ENCODE results near the gene CEP192. TPM values are rescaled to one million over a fixed set of nuclear protein-coding genes. Genes with fewer than 3 reads are reported as not detected.

CEP192 gene
- total RNA-seq, 4 donors from 2014 or later: 35.3 to 80.3 (median 66.6) TPM

DNA sequence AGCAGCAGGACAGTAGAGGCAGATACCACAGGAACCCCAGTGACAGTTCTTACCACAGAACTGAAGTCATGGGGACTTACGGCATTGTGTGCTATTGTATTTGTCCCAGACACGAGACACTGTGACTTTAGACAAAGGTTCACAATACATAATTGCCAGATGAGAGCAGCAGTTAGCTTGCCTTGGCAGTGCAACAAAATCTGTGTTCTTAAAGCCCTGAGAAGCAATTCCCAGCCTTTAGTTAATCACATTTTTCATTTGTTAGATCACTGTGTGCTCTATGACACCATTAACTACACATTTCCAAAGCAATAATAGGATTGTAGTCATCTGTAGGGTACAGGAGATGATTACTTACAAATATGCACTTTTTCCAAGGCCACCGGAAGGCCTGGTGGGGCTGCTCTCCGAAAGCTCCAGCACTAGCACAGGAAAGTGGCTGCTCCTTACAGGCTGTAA lies 129.8 kb downstream of the CEP192 start:
- intact Hi-C loops (cut with DNase I; ENCODE audit: low total_unique reads): no loop called here
- Histone ChIP-seq H3K27me3 (no peaks in the 10 kb centered on the region), H3K36me3 (no peaks in the 10 kb centered on the region), H3K27ac (no peak overlapping the region), H3K9me3 (no peaks in the 10 kb centered on the region), H3K4me3 (no peak overlapping the region), H3K4me1 (no peaks in the 10 kb centered on the region)
- TF ChIP-seq, protein P1, sequence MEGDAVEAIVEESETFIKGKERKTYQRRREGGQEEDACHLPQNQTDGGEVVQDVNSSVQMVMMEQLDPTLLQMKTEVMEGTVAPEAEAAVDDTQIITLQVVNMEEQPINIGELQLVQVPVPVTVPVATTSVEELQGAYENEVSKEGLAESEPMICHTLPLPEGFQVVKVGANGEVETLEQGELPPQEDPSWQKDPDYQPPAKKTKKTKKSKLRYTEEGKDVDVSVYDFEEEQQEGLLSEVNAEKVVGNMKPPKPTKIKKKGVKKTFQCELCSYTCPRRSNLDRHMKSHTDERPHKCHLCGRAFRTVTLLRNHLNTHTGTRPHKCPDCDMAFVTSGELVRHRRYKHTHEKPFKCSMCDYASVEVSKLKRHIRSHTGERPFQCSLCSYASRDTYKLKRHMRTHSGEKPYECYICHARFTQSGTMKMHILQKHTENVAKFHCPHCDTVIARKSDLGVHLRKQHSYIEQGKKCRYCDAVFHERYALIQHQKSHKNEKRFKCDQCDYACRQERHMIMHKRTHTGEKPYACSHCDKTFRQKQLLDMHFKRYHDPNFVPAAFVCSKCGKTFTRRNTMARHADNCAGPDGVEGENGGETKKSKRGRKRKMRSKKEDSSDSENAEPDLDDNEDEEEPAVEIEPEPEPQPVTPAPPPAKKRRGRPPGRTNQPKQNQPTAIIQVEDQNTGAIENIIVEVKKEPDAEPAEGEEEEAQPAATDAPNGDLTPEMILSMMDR (IDR thresholded peaks at IDR 0.05): no peak
- no peak for TF ChIP-seq POLR2A (IDR thresholded peaks at IDR 0.05)
- DNase-seq: no peak

- TF ChIP-seq, protein P1 (IDR thresholded peaks at IDR 0.05): no peak
- no peak for TF ChIP-seq POLR2A (IDR thresholded peaks at IDR 0.05)
- H3K9me3 ChIP-seq: no peaks in the 10 kb centered on the region
- no peak for DNase-seq
- no peak overlapping the region for H3K27ac ChIP-seq
- no peak overlapping the region for H3K4me3 ChIP-seq
- H3K4me1 ChIP-seq: no peaks in the 10 kb centered on the region
- intact Hi-C loops (cut with DNase I; ENCODE audit: low total_unique reads): no loop called here
- no peaks in the 10 kb centered on the region for H3K36me3 ChIP-seq
- H3K27me3 ChIP-seq: no peaks in the 10 kb centered on the region
Measured at GRCh38 chr18:13124411-13124810, 133.2 kb downstream of the CEP192 start.

GRCh38 chr18:13125191-13125590 lies 134.0 kb downstream of the CEP192 start:
- intact Hi-C loops (cut with DNase I; ENCODE audit: low total_unique reads): no loop called here
- H3K27ac ChIP-seq: no peak overlapping the region

DNA sequence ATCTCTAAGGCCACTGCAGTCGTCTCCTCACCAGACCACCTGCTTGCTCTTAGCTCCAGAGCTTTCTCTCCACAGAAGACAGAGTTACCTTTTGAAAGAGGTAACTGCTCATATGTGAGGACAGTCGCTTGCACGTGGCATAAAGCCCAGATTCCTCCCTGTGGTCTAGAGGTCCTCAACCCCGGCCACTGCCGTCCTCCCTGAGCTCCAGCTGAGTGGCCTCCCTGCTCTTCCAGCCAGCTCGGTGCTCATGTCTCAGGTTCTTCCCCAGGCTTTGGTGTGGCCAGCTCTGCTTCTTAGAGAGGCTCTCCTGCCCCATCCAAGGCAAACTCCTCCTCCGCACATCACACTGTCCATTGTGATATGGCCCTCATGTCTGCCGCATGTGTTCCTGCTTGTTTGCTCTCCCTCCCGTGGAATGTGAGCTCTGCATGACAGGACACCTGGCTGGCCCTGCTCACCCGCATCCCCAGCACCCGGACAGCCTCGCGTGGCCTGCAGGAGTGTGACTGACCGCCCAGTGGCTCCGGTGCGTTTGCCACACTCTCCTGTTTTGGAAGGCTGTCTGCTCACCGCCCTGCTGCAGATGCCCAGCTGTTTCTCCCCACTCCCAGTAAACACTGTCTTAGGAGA lies 135.9 kb downstream of the CEP192 start:
- Histone ChIP-seq H3K27ac (no peak overlapping the region), H3K4me1 (no peaks in the 10 kb centered on the region), H3K4me3 (no peak overlapping the region), H3K27me3 (no peaks in the 10 kb centered on the region), H3K9me3 (no peaks in the 10 kb centered on the region), H3K36me3 (no peaks in the 10 kb centered on the region)
- intact Hi-C loops (cut with DNase I; ENCODE audit: low total_unique reads): no loop called here
- no peak for DNase-seq
- no peak for TF ChIP-seq POLR2A (IDR thresholded peaks at IDR 0.05)
- TF ChIP-seq, protein P1 (IDR thresholded peaks at IDR 0.05): no peak

More at GRCh38 chr18:13125191-13125590, 134.0 kb downstream of the CEP192 start:
- TF ChIP-seq, protein P1 (IDR thresholded peaks at IDR 0.05): no peak
- TF ChIP-seq POLR2A (IDR thresholded peaks at IDR 0.05): no peak
- H3K36me3 ChIP-seq: no peaks in the 10 kb centered on the region
- H3K9me3 ChIP-seq: no peaks in the 10 kb centered on the region
- no peaks in the 10 kb centered on the region for H3K27me3 ChIP-seq
- no peak for DNase-seq
- no peak overlapping the region for H3K4me3 ChIP-seq
- H3K4me1 ChIP-seq: no peaks in the 10 kb centered on the region

DNA sequence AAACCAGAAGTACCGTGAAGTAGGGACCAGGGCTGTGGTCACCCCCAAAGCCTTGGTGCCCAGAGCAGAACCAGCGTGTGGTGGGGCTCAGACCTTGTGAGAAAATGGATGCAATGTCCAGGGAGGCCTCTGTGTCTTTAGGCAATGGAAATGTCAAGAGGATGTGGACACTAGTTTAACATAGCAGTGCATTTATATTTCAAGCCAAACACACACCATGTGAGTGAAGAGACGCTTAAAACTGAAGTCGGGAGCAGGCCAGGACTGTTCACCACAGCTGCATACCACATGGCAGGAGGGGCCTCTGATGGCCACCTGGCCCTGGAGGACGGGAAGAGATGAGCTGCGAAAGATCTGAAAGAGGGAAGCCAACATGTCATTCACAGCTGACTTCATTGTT lies 140.1 kb downstream of the CEP192 start:
- Histone ChIP-seq H3K27ac (no peak overlapping the region), H3K27me3 (no peaks in the 10 kb centered on the region), H3K4me1 (no peaks in the 10 kb centered on the region), H3K36me3 (no peaks in the 10 kb centered on the region), H3K9me3 (no peaks in the 10 kb centered on the region), H3K4me3 (no peak overlapping the region)
- TF ChIP-seq, protein P1 (IDR thresholded peaks at IDR 0.05): no peak
- no peak for TF ChIP-seq POLR2A (IDR thresholded peaks at IDR 0.05)
- intact Hi-C loops (cut with DNase I; ENCODE audit: low total_unique reads): no loop called here
- no peak for DNase-seq

Measured in uterus (tissue), 4 donors.